Heart right ventricle (tissue), 16 donors: ENCODE results near the gene ECE1. TPM values are rescaled to one million over a fixed set of nuclear protein-coding genes. Genes with fewer than 3 reads are reported as not detected.
A peak's percentile ranks its signal among the peaks of the same experiment; 100 is the strongest.
"Not testable (repeated sequence)": the region's sequence is repeated elsewhere in the genome, so short reads cannot be mapped to it uniquely, and the experiment has no call there.

Experiments used
- ATAC-seq, 8 donors: fragments of 200-7000 bp; cut with Tn5 transposase; one replicate each; pipeline ENCODE4 v1.9.1; 2020; ENCODE audit warnings: mild to moderate bottlenecking in 8 of 8, moderate library complexity in 8 of 8, moderate number of reproducible peaks in 1 of 8
- DNase-seq, 2 donors: peaks; one replicate each; pipeline ENCODE4 v3.0.0-alpha.2; 2020
- H3K27ac ChIP-seq, 10 donors: fragments of 200-600 bp; sonication (generic) in 2 of 10; one replicate each; pipeline versions ENCODE4 v1.5.0 to v1.8.0; 2020 to 2022; ENCODE audit warnings: mild to moderate bottlenecking in 3 of 10
- H3K27me3 ChIP-seq, 7 donors: fragments of 200-600 bp; one replicate each; pipeline ENCODE4 v1.8.0; 2021 to 2022; ENCODE audit warnings: mild to moderate bottlenecking in 2 of 7
- H3K36me3 ChIP-seq, 9 donors: fragments of 200-600 bp; sonication (generic) in 1 of 9; one replicate each; pipeline versions ENCODE4 v1.5.0 to v1.8.0; 2020 to 2022; ENCODE audit warnings: mild to moderate bottlenecking in 2 of 9
- H3K4me1 ChIP-seq, 9 donors: fragments of 200-600 bp; sonication (generic) in 1 of 9; one replicate each; pipeline versions ENCODE4 v1.5.0 to v1.8.0; 2020 to 2022; ENCODE audit warnings: mild to moderate bottlenecking in 4 of 9
- H3K4me3 ChIP-seq, 10 donors: fragments of 200-600 bp; sonication (generic) in 2 of 10; one replicate each; pipeline versions ENCODE4 v1.5.0 to v1.8.0; 2020 to 2022; ENCODE audit warnings: mild to moderate bottlenecking in 7 of 10, moderate library complexity in 2 of 10
- H3K9me3 ChIP-seq, 11 donors: fragments of 200-600 bp in 10 of 11; sonication (generic) in 2 of 11; one replicate each; pipeline versions ENCODE4 v1.5.0 to v1.8.0; 2013 to 2022; ENCODE audit warnings: mild to moderate bottlenecking in 2 of 11, control low read depth in 1 of 11, moderate library complexity in 1 of 11
- whole genome bisulfite sequencing, 2 donors: extraction: QIAGEN DNeasy Blood & Tissue Kit; methylation state at CpG; one replicate each; pipeline ENCODE4 v1.1.7; 2013; ENCODE audit warnings: inconsistent platforms in 1 of 2; 5-methylcytosine and 5-hydroxymethylcytosine counted together
- intact Hi-C, 10 donors: fragments of 100-400 bp; cut with DNase I; formaldehyde crosslinking; loops; one replicate each; pipeline versions ENCODE4 v1.11.1 to v1.14.2; 2022
- polyA plus RNA-seq, 2 donors: library from polyadenylated mRNA; stranded (reverse); fragments of 200-250 nt; gene quantifications; one replicate each; pipeline ENCODE4 v1.2.3, GENCODE V29; 2013
- total RNA-seq, 10 donors: library from RNA; stranded (reverse); fragmentation: NEBNext Ultra II Directional in 3 of 10; extraction: Animal tissue kit (Norgen Biotek cat#: 25700) in 3 of 10; gene quantifications; one replicate each; pipeline versions ENCODE4 v1.2.1 to v1.2.4, GENCODE V29; 2021 to 2023
- TF ChIP-seq, protein P1 (sequence below), 9 donors: fragments of 200-600 bp; sonication (generic) in 2 of 9; IDR thresholded peaks; one replicate each; pipeline versions ENCODE4 v1.5.0 to v1.8.0; 2021 to 2022; ENCODE audit warnings: antibody characterized with exemption in 9 of 9, mild to moderate bottlenecking in 5 of 9, moderate library complexity in 1 of 9
- donor health status: Arrhythmogenic right ventricular cardiomyopathy.
- donor health status: ischemic (EF 13 %, LVEDD 7.1; RV severe dilation, severe dysfunction).
- donor health status: healthy with polysubstance abuse.
- donor health status: DM: no; HTN: yes; CAD: no.
- donor health status: DM: no; HTN: no; CAD: no.
- donor health status: ischemic (EF 25% LVEDD 6.9; RV normal size, moderate dysfunction).
- donor health status: ischemic (EF 25% LVEDD 5.7; RV mildly dilated, moderate dysfunction).
- donor health status: healthy.
- donor health status: DM: yes; HTN: yes; CAD: no.
- donor health status: Ischemic cardiomyopathy.
- donor health status: ischemic (EF 35%, LVEDD 5.7; RV mildly dilated, moderate dysfunction).
- donor health status: nonischemic (EF 11% LVEDD 7.7; RV severe dilation, severe dysfunction).
- donor health status: DM: yes; HTN: yes; CAD: no.
- donor health status: PGD.
- donor health status: ischemic (EF 29% LVEDD 5.4; RV normal size, mild dysfunction).
- donor health status: nonischemic (EF 23%, LVEDD 6.1; RV moderate dilation, normal function).

The ECE1 gene
- total and polyA plus RNA-seq, 12 donors, result 30.6 to 81.8 (median 51.8) TPM

DNA sequence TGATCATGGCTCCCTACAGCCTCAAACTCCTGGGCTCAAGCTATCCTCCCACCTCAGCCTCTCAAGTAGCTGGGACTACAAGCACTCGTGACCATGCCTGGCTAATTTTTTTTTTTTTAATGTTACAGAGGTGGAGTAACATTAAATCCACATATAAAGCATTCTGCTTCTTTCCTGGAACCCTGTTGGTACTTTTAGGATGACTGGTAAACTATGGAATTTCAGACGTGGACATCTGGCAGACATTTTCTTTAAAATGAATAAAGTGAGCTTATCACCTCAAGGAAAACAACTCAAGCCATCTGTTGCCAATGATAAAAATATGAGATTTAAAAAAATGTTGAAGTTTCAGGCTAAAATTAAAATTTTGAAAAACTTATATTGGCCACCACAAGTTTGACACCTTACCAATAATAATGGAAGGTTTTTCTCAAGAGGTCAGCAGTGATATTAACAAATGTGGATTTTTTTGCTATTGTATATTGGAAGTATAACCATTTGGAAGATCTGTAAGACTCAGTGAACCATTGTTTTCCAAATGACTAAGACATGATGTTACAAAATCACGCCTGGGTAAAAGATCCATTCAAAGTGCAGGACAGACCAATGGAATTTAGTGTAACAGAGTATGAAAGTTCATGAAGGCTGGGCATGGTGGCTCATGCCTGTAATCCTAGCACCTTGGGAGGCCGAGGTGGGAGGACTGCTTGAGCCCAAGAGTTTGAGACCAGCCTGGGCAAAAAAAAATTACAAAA lies 60.8 kb downstream of the ECE1 start:
- Histone ChIP-seq H3K4me1 (no peaks in the 10 kb centered on the region), H3K9me3 (no peaks in the 10 kb centered on the region), H3K36me3 (peaks cover 0 to 98% (median 55%) of the 10 kb centered on the region in 9 donors), H3K27me3 (no peaks in the 10 kb centered on the region), H3K4me3 (no peak overlapping the region), H3K27ac (no peak overlapping the region)
- ATAC-seq (no peak), DNase-seq (no peak)
- TF ChIP-seq, protein P1, sequence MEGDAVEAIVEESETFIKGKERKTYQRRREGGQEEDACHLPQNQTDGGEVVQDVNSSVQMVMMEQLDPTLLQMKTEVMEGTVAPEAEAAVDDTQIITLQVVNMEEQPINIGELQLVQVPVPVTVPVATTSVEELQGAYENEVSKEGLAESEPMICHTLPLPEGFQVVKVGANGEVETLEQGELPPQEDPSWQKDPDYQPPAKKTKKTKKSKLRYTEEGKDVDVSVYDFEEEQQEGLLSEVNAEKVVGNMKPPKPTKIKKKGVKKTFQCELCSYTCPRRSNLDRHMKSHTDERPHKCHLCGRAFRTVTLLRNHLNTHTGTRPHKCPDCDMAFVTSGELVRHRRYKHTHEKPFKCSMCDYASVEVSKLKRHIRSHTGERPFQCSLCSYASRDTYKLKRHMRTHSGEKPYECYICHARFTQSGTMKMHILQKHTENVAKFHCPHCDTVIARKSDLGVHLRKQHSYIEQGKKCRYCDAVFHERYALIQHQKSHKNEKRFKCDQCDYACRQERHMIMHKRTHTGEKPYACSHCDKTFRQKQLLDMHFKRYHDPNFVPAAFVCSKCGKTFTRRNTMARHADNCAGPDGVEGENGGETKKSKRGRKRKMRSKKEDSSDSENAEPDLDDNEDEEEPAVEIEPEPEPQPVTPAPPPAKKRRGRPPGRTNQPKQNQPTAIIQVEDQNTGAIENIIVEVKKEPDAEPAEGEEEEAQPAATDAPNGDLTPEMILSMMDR (IDR thresholded peaks at IDR 0.05), result no peak
- intact Hi-C loops, result loop anchor here in 1 of 10 donors (5.0 kb wide), 1 partner anchor 428 kb away; no protein-coding TSS in a partner anchor
- 92 to 93% methylated on average over 4 of the region's 4 CpGs for WGBS, 2 donors

DNA sequence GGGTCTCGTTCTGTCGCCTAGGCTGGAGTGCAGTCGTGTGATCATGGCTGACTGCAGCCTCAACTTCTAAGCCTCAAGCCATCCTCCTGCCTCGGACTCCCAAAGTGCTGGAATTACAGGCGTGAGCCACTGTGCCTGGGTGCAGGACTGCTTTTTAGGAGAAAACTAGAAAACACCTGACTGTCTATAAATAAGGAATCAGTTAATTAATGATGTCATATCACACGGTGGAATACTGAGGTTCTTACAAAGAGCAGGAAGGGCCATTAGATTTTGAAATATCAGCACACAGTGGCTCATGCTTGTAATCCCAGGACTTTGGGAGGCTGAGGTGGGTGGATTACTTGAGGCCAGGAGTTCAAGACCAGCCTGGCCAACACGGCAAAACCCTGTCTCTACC lies 62.0 kb downstream of the ECE1 start:
- not testable (repeated sequence) for H3K27ac ChIP-seq, H3K4me3 ChIP-seq, H3K9me3 ChIP-seq, H3K4me1 ChIP-seq, ATAC-seq, DNase-seq, H3K27me3 ChIP-seq
- 92 to 95% methylated on average over 7 of the region's 7 CpGs for WGBS, 2 donors
- intact Hi-C loops, result loop anchor here in 1 of 10 donors (5.0 kb wide), 1 partner anchor 429 kb away; no protein-coding TSS in a partner anchor
- peaks cover 0 to 98% (median 62%) of the 10 kb centered on the region in 9 donors for H3K36me3 ChIP-seq

DNA sequence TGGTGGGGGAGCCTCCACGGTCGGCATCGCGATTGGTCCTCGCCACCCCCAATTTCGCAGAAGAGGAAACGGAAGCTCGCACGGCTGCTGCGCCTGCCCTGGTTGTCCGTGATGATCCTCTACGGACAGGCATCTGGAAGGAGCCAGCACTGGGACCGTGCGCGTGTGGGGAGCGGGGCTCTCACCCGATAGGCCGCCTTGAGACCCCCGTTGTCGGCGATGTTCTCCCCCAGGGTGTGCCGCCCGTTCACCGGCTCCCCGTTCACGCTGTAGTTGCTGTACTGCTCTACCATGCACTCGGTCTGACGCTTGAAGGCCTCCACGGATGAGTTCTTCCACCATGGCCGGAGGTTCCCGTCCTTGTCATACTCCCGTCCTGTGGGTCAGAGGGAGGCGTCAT lies 65.2 kb downstream of the ECE1 start:
- H3K36me3 ChIP-seq, result peaks cover 0 to 99% (median 40%) of the 10 kb centered on the region in 9 donors
- no peaks in the 10 kb centered on the region for H3K9me3 ChIP-seq
- no peak overlapping the region for H3K4me3 ChIP-seq
- no peaks in the 10 kb centered on the region for H3K27me3 ChIP-seq
- DNase-seq, result no peak
- no peak overlapping the region for H3K27ac ChIP-seq
- 96% methylated on average over 33 of the region's 33 CpGs for WGBS, 2 donors
- TF ChIP-seq, protein P1 (IDR thresholded peaks at IDR 0.05), result no peak
- ATAC-seq, result peak in 1 of 8 donors; percentile 6
- no peaks in the 10 kb centered on the region for H3K4me1 ChIP-seq
- intact Hi-C loops, result loop anchor here in 1 of 10 donors (5.0 kb wide), 1 partner anchor 432 kb away; no protein-coding TSS in a partner anchor

DNA sequence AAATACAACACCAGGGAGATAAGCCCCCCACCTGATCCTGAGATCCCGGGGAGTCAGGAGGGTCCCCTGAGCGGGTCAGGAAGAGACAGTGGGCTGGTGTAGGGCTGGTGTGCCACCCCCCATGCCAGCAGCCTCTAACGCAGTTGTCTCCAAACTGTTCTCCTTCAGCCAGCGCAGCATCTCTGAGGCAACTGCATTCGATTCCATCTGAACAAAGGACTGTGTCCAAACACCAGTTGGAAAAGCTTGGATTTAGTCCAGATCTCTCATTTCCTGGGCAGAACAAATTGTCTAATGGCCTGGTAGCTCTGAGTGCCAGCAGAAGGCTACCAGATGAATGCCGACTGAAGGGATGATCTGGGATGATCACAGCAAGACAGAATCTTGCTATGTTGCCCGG lies 69.4 kb downstream of the ECE1 start:
- whole genome bisulfite sequencing, 2 donors, result 59 to 71% methylated on average over 7 of the region's 7 CpGs
- intact Hi-C loops, result no loop called here
- peak in 1 of 8 donors; percentile 37 for ATAC-seq

More for the DNA sequence above, 69.4 kb downstream of the ECE1 start:
- Histone ChIP-seq H3K27ac (no peak overlapping the region), H3K4me3 (no peak overlapping the region), H3K36me3 (peaks cover 0 to 91% (median 42%) of the 10 kb centered on the region in 9 donors), H3K27me3 (no peaks in the 10 kb centered on the region), H3K9me3 (no peaks in the 10 kb centered on the region), H3K4me1 (no peaks in the 10 kb centered on the region)
- no peak for DNase-seq
- TF ChIP-seq, protein P1 (IDR thresholded peaks at IDR 0.05), result no peak
